A673 (cell line): Measurements from ENCODE around the gene SNTB2. TPM values are rescaled to one million over a fixed set of nuclear protein-coding genes. Genes with fewer than 3 reads are reported as not detected.
A peak's percentile ranks its signal among the peaks of the same experiment; 100 is the strongest.

Experiments used
- BruUV-seq: library from RNA; stranded (reverse); fragments of 400-500 nt; replicated peaks from 2 replicates; lab custom pipeline; 2021; lab: Mats Ljungman, UMichigan
- CTCF ChIA-PET: fragments of 300-600 bp; sonication (Branson Sonifier 250); formaldehyde crosslinking; loops from one replicate; lab custom pipeline; 2022; ENCODE audit warnings: antibody characterized with exemption; lab: Charles Lee
- POLR2A ChIA-PET: fragments of 300-600 bp; sonication (Branson Sonifier 250); formaldehyde crosslinking; loops from one replicate; lab custom pipeline; 2022; ENCODE audit warnings: antibody characterized with exemption; ENCODE audit not compliant: low non-redundant PET; lab: Charles Lee
- DNase-seq: peaks from one replicate; pipeline ENCODE4 v3.0.0-alpha.2; 2015; ENCODE audit warnings: low spot score
- H3K27ac ChIP-seq: fragments of 200-600 bp; sonication (generic); 2 replicates; pipeline ENCODE4 v1.5.1; 2016; ENCODE audit warnings: mixed run types, low read depth, mild to moderate bottlenecking, mixed read lengths, antibody characterized with exemption, low read length; ENCODE audit not compliant: poor library complexity, severe bottlenecking
- H3K27me3 ChIP-seq: fragments of 200-600 bp; sonication (generic); replicated peaks from 2 replicates; pipeline ENCODE4 v1.6.1; 2017; ENCODE audit warnings: mixed run types, low read depth, mild to moderate bottlenecking, mixed read lengths, antibody characterized with exemption, low read length; ENCODE audit not compliant: insufficient read depth, poor library complexity
- H3K36me3 ChIP-seq: fragments of 200-600 bp; sonication (generic); 2 replicates; pipeline ENCODE4 v1.6.1; 2016; ENCODE audit warnings: mixed run types, mild to moderate bottlenecking, mixed read lengths, antibody characterized with exemption, low read length; ENCODE audit not compliant: insufficient read depth, poor library complexity, severe bottlenecking
- H3K4me1 ChIP-seq: fragments of 200-600 bp; sonication (generic); 2 replicates; pipeline ENCODE4 v1.6.1; 2017; ENCODE audit warnings: mixed run types, mild to moderate bottlenecking, mixed read lengths, antibody characterized with exemption, low read length; ENCODE audit not compliant: insufficient read depth, poor library complexity, severe bottlenecking
- H3K4me3 ChIP-seq: fragments of 200-600 bp; sonication (generic); 2 replicates; pipeline ENCODE4 v1.5.1; 2016; ENCODE audit warnings: low read depth, mixed run types, mild to moderate bottlenecking, mixed read lengths, low read length; ENCODE audit not compliant: poor library complexity, severe bottlenecking
- H3K9me3 ChIP-seq: fragments of 200-600 bp; sonication (generic); 2 replicates; pipeline ENCODE4 v1.6.1; 2016; ENCODE audit warnings: mixed run types, low read depth, mild to moderate bottlenecking, mixed read lengths, antibody characterized with exemption, low read length; ENCODE audit not compliant: poor library complexity, severe bottlenecking
- EZH2 ChIP-seq: fragments of 200-600 bp; sonication (generic); IDR thresholded peaks from 2 replicates; pipeline ENCODE4 v1.6.1; 2017; ENCODE audit warnings: borderline replicate concordance, low read depth, mild to moderate bottlenecking, mixed read lengths, antibody characterized with exemption, low read length; ENCODE audit not compliant: poor library complexity, severe bottlenecking
- intact Hi-C: fragments of 100-400 bp; cut with micrococcal nuclease; formaldehyde crosslinking; loops from one replicate; pipeline ENCODE4 v1.10.0; 2022; ENCODE audit not compliant: unreplicated experiment
- total RNA-seq: library from RNA; stranded (reverse); gene quantifications from 2 replicates; pipeline ENCODE4 v1.2.3, GENCODE V29; 2021
- TF ChIP-seq, protein P1 (sequence below): fragments of 300-800, 200-600 bp; sonication (generic); conservative IDR thresholded peaks from 2 replicates; pipeline ENCODE4 v1.5.1; 2017; ENCODE audit warnings: low read depth, mild to moderate bottlenecking, antibody characterized with exemption, low read length, moderate library complexity, mixed read lengths

SNTB2 gene
- total RNA-seq, 1 experiment from 2014 or later = 49.3 TPM

DNA sequence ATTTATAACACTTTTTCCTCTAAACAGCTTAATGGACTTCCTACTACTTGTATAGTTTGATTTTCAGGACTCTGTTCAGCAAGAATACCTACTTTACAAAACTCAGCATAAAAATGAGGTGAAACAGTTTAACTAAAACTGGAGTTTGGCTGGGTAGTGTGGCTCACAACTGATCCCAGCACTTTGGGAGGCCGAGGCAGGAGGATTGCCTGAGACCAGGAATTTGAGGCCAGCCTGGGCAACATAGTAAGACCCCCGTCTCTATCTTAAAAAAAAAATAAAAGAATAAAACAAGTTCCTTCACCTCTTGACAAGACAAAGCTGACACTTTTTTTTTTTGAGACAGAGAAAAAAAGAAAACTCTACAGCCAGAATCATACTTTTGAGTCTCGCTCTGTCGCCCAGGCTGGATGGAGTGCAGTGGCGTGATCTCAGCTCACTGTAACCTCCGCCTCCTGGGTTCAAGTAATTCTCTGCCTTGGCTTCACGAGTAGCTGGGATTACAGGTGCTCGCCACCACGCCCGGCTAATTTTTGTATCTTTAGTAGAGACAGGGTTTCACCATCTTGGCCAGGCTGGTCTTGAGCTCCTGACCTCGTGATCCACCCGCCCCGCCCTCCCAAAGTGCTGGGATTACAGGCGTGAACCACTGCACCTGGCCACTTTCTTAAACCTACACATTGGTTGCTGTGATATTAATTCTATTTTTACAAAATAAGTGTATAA lies 140.8 kb downstream of the SNTB2 start:
- intact Hi-C loops = no loop called here
- H3K4me3 ChIP-seq = peak overlapping the region; percentile 69
- ChIA-PET POLR2A (no interaction called here), CTCF (no interaction called here)
- peaks cover 53% of the 10 kb centered on the region for H3K36me3 ChIP-seq
- H3K27ac ChIP-seq = no peak overlapping the region
- no peaks in the 10 kb centered on the region for H3K27me3 ChIP-seq
- H3K4me1 ChIP-seq = peaks cover 18% of the 10 kb centered on the region
- BruUV-seq = no TSS peak
- H3K9me3 ChIP-seq = no peaks in the 10 kb centered on the region
- no peak for DNase-seq
- TF ChIP-seq EZH2 = no peak
- TF ChIP-seq, protein P1, sequence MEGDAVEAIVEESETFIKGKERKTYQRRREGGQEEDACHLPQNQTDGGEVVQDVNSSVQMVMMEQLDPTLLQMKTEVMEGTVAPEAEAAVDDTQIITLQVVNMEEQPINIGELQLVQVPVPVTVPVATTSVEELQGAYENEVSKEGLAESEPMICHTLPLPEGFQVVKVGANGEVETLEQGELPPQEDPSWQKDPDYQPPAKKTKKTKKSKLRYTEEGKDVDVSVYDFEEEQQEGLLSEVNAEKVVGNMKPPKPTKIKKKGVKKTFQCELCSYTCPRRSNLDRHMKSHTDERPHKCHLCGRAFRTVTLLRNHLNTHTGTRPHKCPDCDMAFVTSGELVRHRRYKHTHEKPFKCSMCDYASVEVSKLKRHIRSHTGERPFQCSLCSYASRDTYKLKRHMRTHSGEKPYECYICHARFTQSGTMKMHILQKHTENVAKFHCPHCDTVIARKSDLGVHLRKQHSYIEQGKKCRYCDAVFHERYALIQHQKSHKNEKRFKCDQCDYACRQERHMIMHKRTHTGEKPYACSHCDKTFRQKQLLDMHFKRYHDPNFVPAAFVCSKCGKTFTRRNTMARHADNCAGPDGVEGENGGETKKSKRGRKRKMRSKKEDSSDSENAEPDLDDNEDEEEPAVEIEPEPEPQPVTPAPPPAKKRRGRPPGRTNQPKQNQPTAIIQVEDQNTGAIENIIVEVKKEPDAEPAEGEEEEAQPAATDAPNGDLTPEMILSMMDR = no peak

DNA sequence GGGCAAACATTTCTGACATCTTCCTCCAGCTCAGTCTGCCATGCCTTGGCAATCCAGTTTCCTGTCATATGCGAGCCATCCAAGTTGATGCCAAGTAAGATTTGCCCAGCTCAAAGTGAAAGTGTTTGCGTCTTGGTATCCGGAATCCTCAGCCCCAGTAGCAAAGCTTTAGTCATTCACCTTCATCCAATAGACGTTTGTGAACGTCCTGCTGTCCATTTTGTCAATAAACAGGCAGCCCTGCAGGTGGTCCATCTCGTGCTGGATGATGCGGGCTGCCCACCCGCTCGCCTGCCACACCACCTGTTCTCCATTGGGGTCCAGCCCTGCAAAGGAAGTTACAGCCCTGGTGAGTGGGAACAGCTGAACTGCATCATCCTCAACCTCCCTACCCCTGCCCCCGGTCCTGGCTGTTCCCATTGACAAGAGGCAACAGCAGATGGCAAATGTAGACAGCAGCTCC lies 141.9 kb downstream of the SNTB2 start:
- ChIA-PET POLR2A (no interaction called here), CTCF (no interaction called here)
- Histone ChIP-seq H3K27me3 (no peaks in the 10 kb centered on the region), H3K36me3 (peaks cover 53% of the 10 kb centered on the region), H3K27ac (peak overlapping the region; percentile 91), H3K4me1 (peaks cover 18% of the 10 kb centered on the region), H3K4me3 (peak overlapping the region; percentile 69), H3K9me3 (no peaks in the 10 kb centered on the region)
- peak; percentile 46 for DNase-seq
- BruUV-seq = no TSS peak
- intact Hi-C loops = no loop called here
- TF ChIP-seq, protein P1 = no peak
- TF ChIP-seq EZH2 = no peak

DNA sequence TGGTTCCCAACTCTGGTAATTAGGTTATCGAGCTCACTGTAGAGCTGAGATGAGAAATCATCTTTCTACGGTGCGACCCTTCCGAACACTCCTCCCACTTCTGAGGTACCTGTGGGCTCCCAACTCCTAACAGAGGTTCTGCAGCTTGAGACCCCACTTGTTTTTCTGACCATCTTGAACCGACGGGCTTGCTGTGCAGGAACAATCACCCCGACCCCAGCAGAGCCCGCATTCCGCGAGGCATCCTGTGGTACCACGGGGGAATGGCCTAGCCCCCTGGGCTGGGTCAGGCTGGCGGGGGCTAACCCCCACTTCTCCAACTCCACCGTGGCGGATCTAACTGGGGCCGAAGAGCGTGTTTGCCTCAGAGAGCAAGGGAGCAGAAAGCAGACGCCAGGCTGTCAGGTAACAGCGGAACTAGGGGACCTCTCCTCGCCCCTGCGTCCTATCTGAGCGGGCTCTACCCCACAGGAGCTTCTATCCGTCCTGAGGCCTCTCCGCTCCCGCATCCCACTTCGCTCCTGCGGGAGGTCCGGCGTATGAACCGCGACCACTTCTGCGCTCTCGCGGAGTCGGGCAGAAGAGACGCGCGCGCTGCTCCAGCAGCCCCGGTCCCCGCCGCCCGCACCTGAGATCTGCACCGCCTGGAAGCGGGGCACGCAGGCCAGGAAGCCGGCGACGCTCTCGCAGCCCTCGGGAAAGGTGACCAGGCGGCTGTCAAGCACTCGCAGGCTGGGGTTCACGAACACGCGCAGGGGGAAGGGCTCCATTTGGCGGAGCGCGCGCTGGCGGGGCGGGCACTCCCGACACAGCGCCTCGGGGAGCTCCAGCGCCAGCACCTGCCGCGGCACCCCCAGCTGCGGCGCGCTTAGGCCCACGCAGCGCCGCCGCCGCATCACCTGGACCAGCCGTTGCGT lies 142.7 kb downstream of the SNTB2 start:
- CTCF ChIA-PET = interaction anchor here (0.6 kb wide), 2 partner anchors 11 to 801 kb away, joined by 3 read pairs; no protein-coding TSS in a partner anchor
- peaks cover 53% of the 10 kb centered on the region for H3K36me3 ChIP-seq

More for the DNA sequence above, 142.7 kb downstream of the SNTB2 start:
- POLR2A ChIA-PET = no interaction called here
- Histone ChIP-seq H3K4me1 (peaks cover 18% of the 10 kb centered on the region), H3K9me3 (no peaks in the 10 kb centered on the region), H3K4me3 (peak overlapping the region; percentile 69), H3K27me3 (no peaks in the 10 kb centered on the region), H3K27ac (peak overlapping the region; percentile 91)
- no TSS peak for BruUV-seq
- TF ChIP-seq, protein P1 = no peak
- TF ChIP-seq EZH2 = no peak
- DNase-seq = peak; percentile 40
- intact Hi-C loops = no loop called here
